ENCODE results near the gene TP53BP2.

TP53BP2 gene

DNA sequence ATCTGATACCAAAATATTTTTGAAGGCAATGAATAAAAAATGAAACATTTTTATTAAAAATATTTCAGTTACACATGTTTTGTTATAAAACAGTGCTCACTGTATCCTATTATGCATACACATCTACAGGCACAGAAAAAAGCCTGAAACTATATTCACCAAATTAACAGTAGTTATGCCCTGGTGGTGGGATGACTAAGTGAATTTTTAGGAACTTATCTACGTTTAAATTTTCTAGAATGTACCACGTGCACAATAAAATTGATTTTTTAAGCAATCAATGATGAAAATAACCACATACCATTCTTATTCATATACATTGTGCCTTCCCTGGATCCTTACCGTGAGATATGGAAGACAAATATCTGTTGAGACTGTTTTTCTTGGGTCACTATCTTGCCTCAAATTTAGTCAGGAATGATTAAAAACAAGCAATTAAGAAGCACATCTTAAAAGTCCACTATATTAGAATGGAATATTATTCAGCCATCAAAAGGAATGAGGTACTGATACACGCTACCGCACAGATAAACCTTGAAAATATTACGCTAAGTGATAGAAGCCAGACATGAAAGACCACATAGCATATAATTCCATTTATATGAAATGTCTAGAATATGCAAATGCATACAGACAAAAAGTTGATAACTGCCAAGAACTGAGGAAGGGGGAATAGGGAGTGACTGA lies 17.4 kb downstream of the TP53BP2 start:
- TF ChIP-seq, protein P1, sequence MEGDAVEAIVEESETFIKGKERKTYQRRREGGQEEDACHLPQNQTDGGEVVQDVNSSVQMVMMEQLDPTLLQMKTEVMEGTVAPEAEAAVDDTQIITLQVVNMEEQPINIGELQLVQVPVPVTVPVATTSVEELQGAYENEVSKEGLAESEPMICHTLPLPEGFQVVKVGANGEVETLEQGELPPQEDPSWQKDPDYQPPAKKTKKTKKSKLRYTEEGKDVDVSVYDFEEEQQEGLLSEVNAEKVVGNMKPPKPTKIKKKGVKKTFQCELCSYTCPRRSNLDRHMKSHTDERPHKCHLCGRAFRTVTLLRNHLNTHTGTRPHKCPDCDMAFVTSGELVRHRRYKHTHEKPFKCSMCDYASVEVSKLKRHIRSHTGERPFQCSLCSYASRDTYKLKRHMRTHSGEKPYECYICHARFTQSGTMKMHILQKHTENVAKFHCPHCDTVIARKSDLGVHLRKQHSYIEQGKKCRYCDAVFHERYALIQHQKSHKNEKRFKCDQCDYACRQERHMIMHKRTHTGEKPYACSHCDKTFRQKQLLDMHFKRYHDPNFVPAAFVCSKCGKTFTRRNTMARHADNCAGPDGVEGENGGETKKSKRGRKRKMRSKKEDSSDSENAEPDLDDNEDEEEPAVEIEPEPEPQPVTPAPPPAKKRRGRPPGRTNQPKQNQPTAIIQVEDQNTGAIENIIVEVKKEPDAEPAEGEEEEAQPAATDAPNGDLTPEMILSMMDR (IDR thresholded peaks at IDR 0.05; ENCODE audit: control insufficient read depth, extremely low read depth, insufficient read depth), result no peak
- DNase-seq (ENCODE audit: low read depth), result no peak
- H3K4me3 ChIP-seq (ENCODE audit: low read depth, low read length), result no peak overlapping the region

- TF ChIP-seq, protein P1 (IDR thresholded peaks at IDR 0.05; ENCODE audit: control insufficient read depth, extremely low read depth, insufficient read depth), result no peak
- no peak overlapping the region for H3K4me3 ChIP-seq (ENCODE audit: low read depth, low read length)
- no peak for DNase-seq (ENCODE audit: low read depth)
Measured at GRCh38 chr1:223827193-223827663, 18.5 kb downstream of the TP53BP2 start.

DNA sequence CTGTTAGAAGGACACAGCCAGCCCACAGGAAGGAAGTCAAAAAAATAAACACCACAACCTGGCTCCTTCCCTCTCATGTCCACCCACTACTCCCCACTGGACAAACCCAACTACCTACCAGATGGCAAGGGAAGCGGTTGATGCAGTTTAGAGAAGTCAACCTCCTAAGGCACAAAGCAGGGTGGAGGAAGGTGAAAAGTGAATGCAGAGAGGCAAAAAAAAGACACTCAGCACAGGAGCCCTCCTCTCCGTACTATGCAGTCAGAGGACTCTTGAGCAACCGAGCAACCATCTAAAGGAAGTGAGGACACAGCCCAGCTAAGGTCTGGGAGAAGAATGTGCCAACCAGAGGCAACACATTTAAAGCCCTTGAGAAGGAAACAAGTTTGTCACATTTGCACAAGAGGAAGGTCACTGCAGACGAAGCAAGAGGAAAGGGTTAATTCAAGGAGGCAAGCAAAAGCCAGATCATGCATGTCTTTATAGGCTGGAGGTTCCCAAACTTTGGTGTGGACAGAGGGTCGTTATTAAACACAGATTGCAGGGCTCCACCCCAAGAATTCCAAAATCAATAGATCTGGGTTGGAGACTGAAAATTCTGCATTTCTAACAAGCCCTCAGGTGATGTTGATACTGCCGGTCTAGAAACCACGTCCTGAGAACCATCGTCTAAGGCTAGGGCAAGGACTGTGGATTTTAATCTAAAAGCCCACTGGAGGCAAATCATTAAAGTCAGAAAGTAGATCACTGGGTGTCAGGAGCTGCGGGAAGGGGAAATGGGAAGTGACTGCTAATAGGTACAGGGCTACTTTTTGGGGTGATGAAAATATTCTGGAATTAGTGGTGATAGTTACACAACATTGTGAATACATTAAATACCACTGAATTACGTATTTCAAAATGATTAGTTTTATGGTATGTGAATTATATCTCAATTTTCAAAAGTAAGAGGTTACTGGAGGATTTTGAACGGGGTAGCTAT lies 19.7 kb downstream of the TP53BP2 start:
- TF ChIP-seq, protein P1 (IDR thresholded peaks at IDR 0.05; ENCODE audit: control insufficient read depth, extremely low read depth, insufficient read depth), result no peak
- DNase-seq (ENCODE audit: low read depth), result no peak
- H3K4me3 ChIP-seq (ENCODE audit: low read depth, low read length), result no peak overlapping the region

- no peak for DNase-seq (ENCODE audit: low read depth)
- H3K4me3 ChIP-seq (ENCODE audit: low read depth, low read length), result no peak overlapping the region
- TF ChIP-seq, protein P1 (IDR thresholded peaks at IDR 0.05; ENCODE audit: control insufficient read depth, extremely low read depth, insufficient read depth), result no peak
Measured at GRCh38 chr1:223824712-223825111, 21.0 kb downstream of the TP53BP2 start.

DNA sequence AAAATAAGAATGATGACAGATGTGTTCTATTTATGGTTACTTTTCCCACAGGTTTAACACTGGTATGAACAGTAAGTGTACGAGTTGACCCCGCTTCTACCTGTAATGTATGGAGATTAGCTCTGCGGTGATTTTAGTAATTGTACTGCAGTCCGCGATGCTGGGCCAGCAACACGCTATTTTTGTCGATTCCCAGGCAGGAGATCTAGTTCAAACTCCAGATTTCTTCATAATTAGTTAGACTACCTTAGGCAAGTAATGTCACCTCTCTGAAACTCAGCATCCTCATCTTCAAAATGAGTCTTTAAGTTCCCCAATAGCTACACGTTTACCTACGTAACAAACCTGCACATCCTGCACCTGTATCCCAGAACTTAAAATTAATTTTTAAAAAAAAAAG lies 21.5 kb downstream of the TP53BP2 start:
- TF ChIP-seq, protein P1 (IDR thresholded peaks at IDR 0.05; ENCODE audit: control insufficient read depth, extremely low read depth, insufficient read depth), result no peak

GRCh38 chr1:223820971-223821370 lies 24.8 kb downstream of the TP53BP2 start:
- TF ChIP-seq, protein P1 (IDR thresholded peaks at IDR 0.05; ENCODE audit: control insufficient read depth, extremely low read depth, insufficient read depth), result no peak
- no peak overlapping the region for H3K4me3 ChIP-seq (ENCODE audit: low read depth, low read length)
- no peak for DNase-seq (ENCODE audit: low read depth)

More for the DNA sequence above, 21.5 kb downstream of the TP53BP2 start:
- no peak for DNase-seq (ENCODE audit: low read depth)
- H3K4me3 ChIP-seq (ENCODE audit: low read depth, low read length), result no peak overlapping the region
